Smooth muscle cell (in vitro differentiated cells): ENCODE measurements around the gene GRIN3B. TPM values are rescaled to one million over a fixed set of nuclear protein-coding genes. Genes with fewer than 3 reads are reported as not detected.

ENCODE experiments used
- DNase-seq: peaks from one replicate; lab custom pipeline; 2025; ENCODE audit not compliant: unreplicated experiment; lab: John Stamatoyannopoulos, UW
- H2AFZ ChIP-seq: fragments of 200-600 bp; sonication (generic); 2 replicates; pipeline ENCODE4 v1.6.0; 2016; ENCODE audit warnings: antibody characterized with exemption, low read depth, mild to moderate bottlenecking
- H3F3A ChIP-seq: fragments of 200-600 bp; sonication (generic); 2 replicates; pipeline ENCODE4 v1.6.0; 2017; ENCODE audit warnings: antibody characterized with exemption, low read depth
- H3K27ac ChIP-seq: fragments of 200-600 bp; sonication (generic); 2 replicates; pipeline ENCODE4 v1.5.1; 2016; ENCODE audit warnings: low read depth, mild to moderate bottlenecking
- H3K27me3 ChIP-seq: fragments of 200-600 bp; sonication (generic); 2 replicates; pipeline ENCODE4 v1.6.1; 2016; ENCODE audit warnings: low read depth, mild to moderate bottlenecking
- H3K36me3 ChIP-seq: fragments of 200-600 bp; sonication (generic); 2 replicates; pipeline ENCODE4 v1.5.1; 2016; ENCODE audit warnings: low read depth
- H3K4me1 ChIP-seq: fragments of 200-600 bp; sonication (generic); 2 replicates; pipeline ENCODE4 v1.5.1; 2016; ENCODE audit warnings: low read depth
- H3K4me2 ChIP-seq: fragments of 200-600 bp; sonication (generic); 2 replicates; pipeline ENCODE4 v1.6.0; 2016; ENCODE audit warnings: mild to moderate bottlenecking
- H3K4me3 ChIP-seq: fragments of 200-600 bp; sonication (generic); 2 replicates; pipeline ENCODE4 v1.5.1; 2016; ENCODE audit warnings: mild to moderate bottlenecking
- H3K79me2 ChIP-seq: fragments of 200-600 bp; sonication (generic); 2 replicates; pipeline ENCODE4 v1.6.0; 2016; ENCODE audit warnings: low read depth, mild to moderate bottlenecking
- H3K9ac ChIP-seq: fragments of 200-600 bp; sonication (generic); 2 replicates; pipeline ENCODE4 v1.6.0; 2016; ENCODE audit warnings: low read depth
- H3K9me3 ChIP-seq: fragments of 200-600 bp; sonication (generic); replicated peaks from 2 replicates; pipeline ENCODE4 v1.5.1; 2016; ENCODE audit warnings: low read depth
- H4K20me1 ChIP-seq: fragments of 200-600 bp; sonication (generic); 2 replicates; pipeline ENCODE4 v1.6.0; 2016; ENCODE audit warnings: low read depth
- WGBS: methylation state at CpG from one replicate; pipeline ENCODE4 v1.1.7; 2016; ENCODE audit warnings: low lambda C conversion rate; 5-methylcytosine and 5-hydroxymethylcytosine counted together
- polyA plus RNA-seq: library from polyadenylated mRNA; unstranded; fragments of >200 nt; fragmentation: Nextera tagmentation; extraction: Ambion mirVana; gene quantifications from 2 replicates; pipeline ENCODE4 v1.2.1, GENCODE V29; 2016
- total RNA-seq: library from RNA; depleted of rRNA; stranded (reverse); fragments of >200 nt; gene quantifications from 2 replicates; pipeline ENCODE4 v1.2.3, GENCODE V29; 2014
- TF ChIP-seq, protein P1 (sequence below): fragments of 200-600 bp; sonication (generic); IDR thresholded peaks from 2 replicates; pipeline ENCODE4 v1.5.1; 2017; ENCODE audit warnings: borderline replicate concordance, mild to moderate bottlenecking, antibody characterized with exemption; ENCODE audit not compliant: insufficient read depth, poor library complexity, severe bottlenecking

The GRIN3B gene
- total and polyA plus RNA-seq, 2 experiments from 2014 or later: 1.2 to 12.6 TPM

DNA sequence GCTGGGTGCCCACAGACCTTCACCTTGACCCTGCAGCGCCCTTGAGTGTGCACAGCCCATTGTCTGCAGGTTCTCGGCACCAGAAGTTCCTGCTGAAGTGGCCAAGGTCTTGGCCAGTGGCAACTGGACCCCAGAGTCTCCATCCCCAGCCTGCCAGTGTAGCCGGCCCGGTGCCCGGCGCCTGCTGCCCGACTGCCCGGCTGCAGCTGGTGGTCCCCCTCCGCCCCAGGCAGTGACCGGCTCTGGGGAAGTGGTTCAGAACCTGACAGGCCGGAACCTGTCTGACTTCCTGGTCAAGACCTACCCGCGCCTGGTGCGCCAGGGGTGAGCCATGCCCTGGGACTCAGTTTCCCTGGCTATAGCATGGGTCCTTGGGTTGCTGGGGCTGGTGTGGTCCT, 54.8 kb downstream of the GRIN3B start:
- Histone ChIP-seq H3K4me2 (no peak overlapping the region), H3K9me3 (peaks cover 19% of the 10 kb centered on the region), H3K36me3 (peaks cover 26% of the 10 kb centered on the region), H3K9ac (no peak overlapping the region), H3K4me1 (no peaks in the 10 kb centered on the region), H2AFZ (no peak overlapping the region), H4K20me1 (no peaks in the 10 kb centered on the region), H3K79me2 (no peaks in the 10 kb centered on the region), H3K27ac (no peak overlapping the region), H3K27me3 (no peaks in the 10 kb centered on the region), H3K4me3 (no peak overlapping the region), H3F3A (no peaks in the 10 kb centered on the region)
- DNase-seq: no peak
- TF ChIP-seq, protein P1, sequence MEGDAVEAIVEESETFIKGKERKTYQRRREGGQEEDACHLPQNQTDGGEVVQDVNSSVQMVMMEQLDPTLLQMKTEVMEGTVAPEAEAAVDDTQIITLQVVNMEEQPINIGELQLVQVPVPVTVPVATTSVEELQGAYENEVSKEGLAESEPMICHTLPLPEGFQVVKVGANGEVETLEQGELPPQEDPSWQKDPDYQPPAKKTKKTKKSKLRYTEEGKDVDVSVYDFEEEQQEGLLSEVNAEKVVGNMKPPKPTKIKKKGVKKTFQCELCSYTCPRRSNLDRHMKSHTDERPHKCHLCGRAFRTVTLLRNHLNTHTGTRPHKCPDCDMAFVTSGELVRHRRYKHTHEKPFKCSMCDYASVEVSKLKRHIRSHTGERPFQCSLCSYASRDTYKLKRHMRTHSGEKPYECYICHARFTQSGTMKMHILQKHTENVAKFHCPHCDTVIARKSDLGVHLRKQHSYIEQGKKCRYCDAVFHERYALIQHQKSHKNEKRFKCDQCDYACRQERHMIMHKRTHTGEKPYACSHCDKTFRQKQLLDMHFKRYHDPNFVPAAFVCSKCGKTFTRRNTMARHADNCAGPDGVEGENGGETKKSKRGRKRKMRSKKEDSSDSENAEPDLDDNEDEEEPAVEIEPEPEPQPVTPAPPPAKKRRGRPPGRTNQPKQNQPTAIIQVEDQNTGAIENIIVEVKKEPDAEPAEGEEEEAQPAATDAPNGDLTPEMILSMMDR: no peak
- WGBS: 98% methylated on average over 14 of the region's 14 CpGs

DNA sequence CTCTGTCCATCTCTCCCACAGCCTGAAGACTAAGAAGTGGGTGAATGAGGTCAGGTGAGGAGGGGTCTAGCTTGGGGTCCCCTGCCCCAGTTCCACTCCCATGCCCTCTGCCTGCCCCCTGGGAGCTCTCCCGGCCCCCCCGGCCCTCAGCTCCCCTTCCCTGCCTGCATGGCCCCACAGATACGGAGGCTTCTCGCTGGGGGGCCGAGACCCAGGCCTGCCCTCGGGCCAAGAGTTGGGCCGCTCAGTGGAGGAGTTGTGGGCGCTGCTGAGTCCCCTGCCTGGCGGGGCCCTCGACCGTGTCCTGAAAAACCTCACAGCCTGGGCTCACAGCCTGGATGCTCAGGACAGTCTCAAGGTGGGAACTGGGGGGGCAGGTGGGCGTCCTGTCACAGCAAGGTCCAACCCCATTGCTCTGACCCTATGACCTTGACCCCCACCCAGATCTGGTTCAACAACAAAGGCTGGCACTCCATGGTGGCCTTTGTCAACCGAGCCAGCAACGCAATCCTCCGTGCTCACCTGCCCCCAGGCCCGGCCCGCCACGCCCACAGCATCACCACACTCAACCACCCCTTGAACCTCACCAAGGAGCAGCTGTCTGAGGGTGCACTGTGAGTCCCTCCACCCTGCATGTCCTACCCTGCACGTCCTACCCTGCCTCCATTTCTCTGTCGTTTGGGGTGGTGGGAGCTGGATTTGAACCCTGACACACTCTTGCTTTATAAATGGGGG, 55.8 kb downstream of the GRIN3B start:
- peaks cover 19% of the 10 kb centered on the region for H3K9me3 ChIP-seq
- H3K9ac ChIP-seq: no peak overlapping the region
- WGBS: 98% methylated on average over 20 of the region's 20 CpGs
- no peak overlapping the region for H3K4me3 ChIP-seq
- TF ChIP-seq, protein P1: no peak
- no peaks in the 10 kb centered on the region for H3K79me2 ChIP-seq
- H3K36me3 ChIP-seq: peaks cover 26% of the 10 kb centered on the region
- no peaks in the 10 kb centered on the region for H3K27me3 ChIP-seq
- H2AFZ ChIP-seq: no peak overlapping the region
- DNase-seq: no peak
- H3K4me1 ChIP-seq: no peaks in the 10 kb centered on the region
- H4K20me1 ChIP-seq: no peaks in the 10 kb centered on the region
- no peaks in the 10 kb centered on the region for H3F3A ChIP-seq
- H3K4me2 ChIP-seq: no peak overlapping the region
- H3K27ac ChIP-seq: no peak overlapping the region

DNA sequence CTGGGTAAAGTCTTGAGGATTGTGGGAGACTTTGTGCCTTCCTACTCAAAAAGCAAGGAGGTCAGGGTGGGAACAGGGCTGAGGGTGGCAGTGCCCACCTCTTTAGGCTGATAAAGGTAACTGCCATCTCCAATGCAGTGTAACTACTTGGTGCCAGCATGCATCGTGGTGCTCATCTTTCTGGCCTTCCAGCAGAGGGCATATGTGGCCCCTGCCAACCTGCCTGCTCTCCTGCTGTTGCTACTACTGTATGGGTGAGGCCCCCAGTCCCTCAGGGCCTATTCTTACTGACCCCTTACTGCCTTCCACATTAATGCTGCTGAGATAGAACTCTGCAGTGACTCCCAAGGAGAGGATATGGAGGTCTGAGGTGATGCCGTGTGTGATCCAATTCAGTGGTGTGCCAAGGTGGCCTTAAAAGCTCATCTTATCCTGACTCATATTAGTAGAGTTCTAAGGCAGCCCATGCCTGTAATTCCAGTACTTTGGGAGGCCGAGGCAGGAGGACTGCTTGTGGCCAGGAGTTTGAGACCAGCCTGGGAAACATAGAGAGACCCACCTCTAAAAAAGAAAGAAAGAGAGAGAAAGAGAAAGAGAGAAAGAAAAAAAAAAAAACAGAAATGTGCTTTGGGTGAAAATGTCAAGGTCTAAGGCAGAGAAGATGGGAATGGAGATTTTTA, 57.1 kb downstream of the GRIN3B start:
- H3K4me1 ChIP-seq: no peaks in the 10 kb centered on the region
- TF ChIP-seq, protein P1: no peak
- no peaks in the 10 kb centered on the region for H3F3A ChIP-seq
- no peaks in the 10 kb centered on the region for H4K20me1 ChIP-seq
- no peak overlapping the region for H2AFZ ChIP-seq
- no peaks in the 10 kb centered on the region for H3K27me3 ChIP-seq
- H3K9me3 ChIP-seq: peaks cover 19% of the 10 kb centered on the region
- no peak overlapping the region for H3K4me3 ChIP-seq
- H3K27ac ChIP-seq: no peak overlapping the region
- no peak overlapping the region for H3K9ac ChIP-seq
- H3K36me3 ChIP-seq: peaks cover 26% of the 10 kb centered on the region
- no peak for DNase-seq
- 80% methylated on average over 3 of the region's 3 CpGs for WGBS
- H3K4me2 ChIP-seq: no peak overlapping the region
- no peaks in the 10 kb centered on the region for H3K79me2 ChIP-seq
